22Rv1 (cell line): ENCODE results near the gene KREMEN2.

Experiments used
- H3K27ac ChIP-seq: fragments of 450-650 bp; 2 replicates; pipeline ENCODE4 v1.5.1; 2017
- CTCF ChIP-seq: fragments of 450-650 bp; IDR thresholded peaks from 2 replicates; pipeline ENCODE4 v1.5.1; 2017; ENCODE audit warnings: mild to moderate bottlenecking
- ZFX ChIP-seq: fragments of 450-650 bp; IDR thresholded peaks from 2 replicates; pipeline ENCODE4 v1.6.1; 2017; ENCODE audit warnings: antibody characterized with exemption, borderline replicate concordance

KREMEN2 gene

GRCh38 chr16:2946649-2947048 is 17.4 kb upstream of the KREMEN2 start:
- no peak for TF ChIP-seq CTCF
- no peak for TF ChIP-seq ZFX
- H3K27ac ChIP-seq = no peak overlapping the region

- TF ChIP-seq ZFX (no peak), CTCF (no peak)
- H3K27ac ChIP-seq = no peak overlapping the region
These were observed 15.0 kb upstream of the KREMEN2 start for GRCh38 chr16:2948807-2949704.

GRCh38 chr16:2949705-2950352 is 14.2 kb upstream of the KREMEN2 start:
- TF ChIP-seq ZFX = no peak
- H3K27ac ChIP-seq = no peak overlapping the region

- no peak overlapping the region for H3K27ac ChIP-seq
- TF ChIP-seq ZFX (no peak), CTCF (no peak)
These were observed 13.7 kb upstream of the KREMEN2 start for GRCh38 chr16:2950353-2950724.

- TF ChIP-seq CTCF (no peak), ZFX (no peak)
- no peak overlapping the region for H3K27ac ChIP-seq
These were observed 13.3 kb upstream of the KREMEN2 start for GRCh38 chr16:2950773-2951172.

- TF ChIP-seq CTCF (no peak), ZFX (no peak)
- H3K27ac ChIP-seq = peak overlapping the region; percentile 44; the same call in 1 of the 2 replicates
These were observed 11.4 kb upstream of the KREMEN2 start for GRCh38 chr16:2952679-2953078.

- H3K27ac ChIP-seq = no peak overlapping the region
- TF ChIP-seq ZFX (no peak), CTCF (no peak)
These were observed 10.1 kb upstream of the KREMEN2 start for GRCh38 chr16:2953706-2954627.
